Adipose tissue (tissue), 3 donors: ENCODE measurements around the gene IL6ST. TPM values are rescaled to one million over a fixed set of nuclear protein-coding genes. Genes with fewer than 3 reads are reported as not detected.
"Not testable (repeated sequence)": the region's sequence is repeated elsewhere in the genome, so short reads cannot be mapped to it uniquely, and the experiment has no call there.

Experiments used
- H3K27ac ChIP-seq: one replicate; pipeline ENCODE4 v1.5.1; 2013; ENCODE audit warnings: low read depth, low read length
- WGBS, 3 donors: extraction: QIAGEN DNeasy Blood & Tissue Kit; methylation state at CpG; one replicate each; pipeline ENCODE4 v1.1.7; 2013; 5-methylcytosine and 5-hydroxymethylcytosine counted together
- polyA plus RNA-seq, 3 donors: library from polyadenylated mRNA; stranded (reverse); fragments of 200-250 nt; gene quantifications; one replicate each; pipeline ENCODE4 v1.2.3, GENCODE V29; 2013
- donor health status: healthy with polysubstance abuse.
- donor health status: Bipolar disorder and iron deficiency.
- donor health status: healthy.

The IL6ST gene
- polyA plus RNA-seq, 3 donors = 17.6 to 75.5 (median 61.9) TPM

GRCh38 chr5:56010431-56010830, 15.7 kb upstream of the IL6ST start:
- no peak overlapping the region for H3K27ac ChIP-seq
- WGBS, 3 donors = 98 to 100% (median 99%) methylated on average over 3 of the region's 3 CpGs

- no peak overlapping the region for H3K27ac ChIP-seq
Measured at GRCh38 chr5:56006600-56006999, 11.8 kb upstream of the IL6ST start.

- H3K27ac ChIP-seq = no peak overlapping the region
- 90 to 93% (median 93%) methylated on average over 2 of the region's 2 CpGs for WGBS, 3 donors
Measured at GRCh38 chr5:56006094-56006493, 11.3 kb upstream of the IL6ST start.

GRCh38 chr5:56004874-56005273, 10.1 kb upstream of the IL6ST start:
- 97 to 100% (median 100%) methylated on average over 1 of the region's 1 CpG for WGBS, 3 donors
- H3K27ac ChIP-seq = no peak overlapping the region

GRCh38 chr5:56003679-56004078, 8.9 kb upstream of the IL6ST start:
- 81 to 90% (median 82%) methylated on average over 5 of the region's 5 CpGs for WGBS, 3 donors

GRCh38 chr5:56003179-56003578, 8.4 kb upstream of the IL6ST start:
- 40 to 80% (median 79%) methylated on average over 2 of the region's 2 CpGs for WGBS, 3 donors
- H3K27ac ChIP-seq = no peak overlapping the region

More at GRCh38 chr5:56003679-56004078, 8.9 kb upstream of the IL6ST start:
- no peak overlapping the region for H3K27ac ChIP-seq

GRCh38 chr5:56002303-56002702, 7.5 kb upstream of the IL6ST start:
- no peak overlapping the region for H3K27ac ChIP-seq
- 90 to 98% (median 92%) methylated on average over 2 of the region's 2 CpGs for WGBS, 3 donors

- WGBS, 3 donors = 75 to 92% (median 89%) methylated on average over 5 of the region's 5 CpGs
- H3K27ac ChIP-seq = not testable (repeated sequence)
Measured at GRCh38 chr5:56000221-56000620, 5.5 kb upstream of the IL6ST start.

- WGBS, 3 donors = 87 to 96% (median 96%) methylated on average over 6 of the region's 6 CpGs
- H3K27ac ChIP-seq = no peak overlapping the region
Measured at GRCh38 chr5:55998966-55999365, 4.2 kb upstream of the IL6ST start.

- no peak overlapping the region for H3K27ac ChIP-seq
Measured at GRCh38 chr5:55997742-55998351, 3.1 kb upstream of the IL6ST start.

GRCh38 chr5:55994998-55995914, 493 bp upstream of the IL6ST start:
- peak overlapping the region; percentile 80 for H3K27ac ChIP-seq

More at GRCh38 chr5:55997742-55998351, 3.1 kb upstream of the IL6ST start:
- 78 to 83% (median 80%) methylated on average over 5 of the region's 5 CpGs for WGBS, 3 donors

GRCh38 chr5:55993731-55994494, 850 bp downstream of the IL6ST start:
- peak overlapping the region; percentile 36 for H3K27ac ChIP-seq
- WGBS, 3 donors = 1% methylated on average over 14 of the region's 14 CpGs

More at GRCh38 chr5:55994998-55995914, 493 bp upstream of the IL6ST start:
- WGBS, 3 donors = 0 to 1% (median 0%) methylated on average over 64 to 70 of the region's 70 CpGs

GRCh38 chr5:55993013-55993412, 1.8 kb downstream of the IL6ST start:
- no peak overlapping the region for H3K27ac ChIP-seq
- WGBS, 3 donors = 19 to 30% (median 20%) methylated on average over 5 of the region's 5 CpGs

GRCh38 chr5:55991768-55992486, 2.8 kb downstream of the IL6ST start:
- 55 to 70% (median 62%) methylated on average over 5 of the region's 5 CpGs for WGBS, 3 donors
- H3K27ac ChIP-seq = no peak overlapping the region

- H3K27ac ChIP-seq = not testable (repeated sequence)
Measured at GRCh38 chr5:55990895-55991294, 3.9 kb downstream of the IL6ST start.

GRCh38 chr5:55989860-55990259, 4.9 kb downstream of the IL6ST start:
- WGBS, 3 donors = 72 to 81% (median 78%) methylated on average over 1 of the region's 1 CpG
- no peak overlapping the region for H3K27ac ChIP-seq

More at GRCh38 chr5:55990895-55991294, 3.9 kb downstream of the IL6ST start:
- 88 to 93% (median 90%) methylated on average over 4 of the region's 4 CpGs for WGBS, 3 donors

GRCh38 chr5:55988979-55989638, 5.7 kb downstream of the IL6ST start:
- 26 to 67% (median 53%) methylated on average over 4 of the region's 4 CpGs for WGBS, 3 donors
- no peak overlapping the region for H3K27ac ChIP-seq

GRCh38 chr5:55988428-55988827, 6.3 kb downstream of the IL6ST start:
- not testable (repeated sequence) for H3K27ac ChIP-seq
- 98 to 99% (median 98%) methylated on average over 10 of the region's 10 CpGs for WGBS, 3 donors
